GM11168 (cell line): Measurements from ENCODE around the gene KLF6.

ENCODE experiments used
- in situ Hi-C: fragments of 300-500 bp; cut with MboI; formaldehyde crosslinking; loops from one replicate; pipeline ENCODE4 v1.12.0; 2022; ENCODE audit warnings: low sequenced_read_pairs; ENCODE audit not compliant: unreplicated experiment

Gene KLF6

GRCh38 chr10:3759397-3759796, 25.6 kb downstream of the KLF6 start:
- in situ Hi-C loops, result no loop called here

GRCh38 chr10:3758491-3758970, 26.5 kb downstream of the KLF6 start:
- in situ Hi-C loops, result no loop called here

- in situ Hi-C loops, result no loop called here
These were observed 27.1 kb downstream of the KLF6 start for GRCh38 chr10:3757638-3758490.

- in situ Hi-C loops, result no loop called here
These were observed 27.8 kb downstream of the KLF6 start for GRCh38 chr10:3757250-3757637.

GRCh38 chr10:3756360-3756740, 28.7 kb downstream of the KLF6 start:
- in situ Hi-C loops, result no loop called here

- in situ Hi-C loops, result no loop called here
These were observed 29.3 kb downstream of the KLF6 start for GRCh38 chr10:3755440-3756359.

- in situ Hi-C loops, result no loop called here
These were observed 30.1 kb downstream of the KLF6 start for GRCh38 chr10:3754727-3755439.

GRCh38 chr10:3750854-3751253, 34.2 kb downstream of the KLF6 start:
- in situ Hi-C loops, result no loop called here

GRCh38 chr10:3750006-3750816, 34.8 kb downstream of the KLF6 start:
- in situ Hi-C loops, result no loop called here

- in situ Hi-C loops, result no loop called here
These were observed 35.4 kb downstream of the KLF6 start for GRCh38 chr10:3749600-3749999.

- in situ Hi-C loops, result no loop called here
These were observed 36.0 kb downstream of the KLF6 start for GRCh38 chr10:3749011-3749410.

GRCh38 chr10:3748484-3748883, 36.5 kb downstream of the KLF6 start:
- in situ Hi-C loops, result no loop called here

- in situ Hi-C loops, result no loop called here
These were observed 37.0 kb downstream of the KLF6 start for GRCh38 chr10:3747984-3748383.

- in situ Hi-C loops, result no loop called here
These were observed 37.6 kb downstream of the KLF6 start for GRCh38 chr10:3747248-3747960.

GRCh38 chr10:3746634-3747033, 38.4 kb downstream of the KLF6 start:
- in situ Hi-C loops, result no loop called here

GRCh38 chr10:3745521-3745920, 39.5 kb downstream of the KLF6 start:
- in situ Hi-C loops, result no loop called here

- in situ Hi-C loops, result no loop called here
These were observed 43.1 kb downstream of the KLF6 start for GRCh38 chr10:3741688-3742461.

- in situ Hi-C loops, result no loop called here
These were observed 44.7 kb downstream of the KLF6 start for GRCh38 chr10:3740157-3740871.
